Measurements from ENCODE around the gene GPR132.

DNA sequence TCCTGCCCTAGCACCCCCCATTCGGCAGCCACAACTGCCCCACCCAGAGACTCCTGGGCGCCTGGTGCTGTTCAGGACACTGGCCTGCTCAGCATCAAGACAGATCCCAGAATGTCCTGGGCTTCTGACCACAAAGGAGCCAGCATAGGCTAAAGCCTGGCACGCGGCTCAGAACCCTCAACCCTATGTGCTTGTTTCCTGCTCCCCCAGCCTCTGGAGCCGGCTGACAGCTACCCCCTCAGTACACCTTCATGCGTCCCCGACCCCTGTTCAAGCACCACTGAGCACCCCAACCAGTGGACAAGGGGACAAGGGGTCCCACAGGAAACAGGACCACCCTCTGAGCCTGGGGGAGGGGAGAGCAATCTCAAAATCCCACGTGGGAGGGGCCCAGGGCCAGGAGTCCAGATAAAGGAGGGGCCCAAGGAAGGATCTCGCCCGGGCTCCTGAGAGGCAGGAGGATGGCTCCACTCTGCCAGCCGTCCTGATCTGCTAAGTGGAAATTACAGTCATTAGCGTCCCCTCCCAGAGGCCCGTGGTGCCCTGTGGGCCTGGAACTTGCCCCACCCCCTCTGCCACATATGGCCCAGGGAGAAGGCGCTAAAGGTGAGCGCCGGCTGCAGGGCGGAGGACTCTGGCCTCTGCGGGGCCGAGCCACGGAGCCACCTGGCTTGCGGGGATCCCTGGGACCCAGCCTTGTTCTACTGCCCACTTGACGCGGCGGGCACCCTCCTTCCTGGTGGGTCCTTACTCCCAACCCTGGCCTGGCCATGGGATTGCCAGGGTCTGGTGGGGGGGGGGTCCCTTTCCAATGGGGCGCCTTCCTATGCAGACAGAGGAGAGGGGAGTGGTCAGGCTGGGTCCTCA, 27.2 kb upstream of the GPR132 start:
- TF ChIP-seq CTCF (optimal IDR thresholded peaks at IDR 0.05 in 1 of 3, IDR thresholded peaks at IDR 0.05 in 1 of 3, conservative IDR thresholded peaks at IDR 0.05 in 1 of 3; ENCODE audit: extremely low read depth in 1 of 3, insufficient read depth in 2 of 3, low read length in 3 of 3) (no peak), EZH2 (IDR thresholded peaks at IDR 0.05; ENCODE audit: low read length) (no peak)
